Measurements from ENCODE around the gene WDR20. TPM values are rescaled to one million over a fixed set of nuclear protein-coding genes. Genes with fewer than 3 reads are reported as not detected.

The WDR20 gene
- total and polyA plus RNA-seq, 2 of the 4 experiments (the other 2 are of a cell fraction), result 20.3 to 27.4 TPM

DNA sequence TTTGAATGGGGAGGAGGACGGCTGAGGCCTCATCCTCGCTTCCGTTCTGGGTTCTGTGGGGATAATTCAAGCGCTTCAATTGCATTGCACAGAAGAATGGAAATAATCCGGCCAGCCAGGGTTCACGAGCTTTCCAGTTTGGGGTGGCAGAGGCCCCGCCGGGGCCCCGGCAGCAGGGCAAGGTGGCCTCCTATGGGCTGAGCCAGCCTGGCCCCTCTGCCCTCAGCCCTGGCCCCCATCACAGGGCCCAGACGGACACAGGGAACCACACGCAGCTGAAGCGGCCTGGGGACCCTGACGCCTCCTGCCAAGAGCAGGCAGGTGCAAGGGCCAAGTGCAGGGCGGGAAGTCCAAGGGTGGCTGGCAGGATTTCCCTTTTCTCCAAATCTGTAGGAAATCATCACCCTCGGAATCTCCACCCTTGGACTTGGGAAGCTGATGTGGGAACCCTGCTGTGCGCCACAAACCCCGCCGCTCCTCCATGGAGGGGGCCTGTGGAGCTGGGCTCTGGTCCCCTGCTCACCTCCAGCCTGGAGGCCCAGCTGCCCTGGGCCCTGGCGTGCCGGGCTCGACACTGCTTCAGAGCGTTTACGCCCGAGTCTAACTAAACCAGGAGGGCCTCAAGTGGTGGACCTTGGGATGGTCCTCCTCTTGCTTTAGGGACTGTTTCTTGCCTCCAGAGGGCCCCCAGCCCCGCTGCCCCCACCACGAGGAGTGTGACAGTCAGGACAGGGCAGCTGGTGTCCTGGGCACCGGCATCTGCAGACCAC is 86.8 kb downstream of the WDR20 start:
- Histone ChIP-seq H3K9ac (ENCODE audit: low read depth, low read length) (no peak overlapping the region), H2BK5ac (ENCODE audit: low read depth, low read length, poor library complexity, severe bottlenecking) (no peak overlapping the region), H3K4me1 (ENCODE audit: control insufficient read depth, insufficient read depth, low read length) (no peaks in the 10 kb centered on the region), H3K4me3 (ENCODE audit: insufficient read depth, low read depth, low read length) (no peak overlapping the region), H3K4ac (ENCODE audit: low read depth, low read length) (no peak overlapping the region), H4K91ac (ENCODE audit: insufficient read depth, low read depth, low read length) (no peak overlapping the region), H3K79me1 (ENCODE audit: low read depth in 1 of 2, low read length in 2 of 2) (peaks cover 0 to 8% of the 10 kb centered on the region in 2 experiments; a peak in 2 of 4 replicates), H3K56ac (ENCODE audit: extremely low read depth, insufficient read depth, low read length) (no peak overlapping the region), H3K9me3 (ENCODE audit: control insufficient read depth, insufficient read depth, low read length) (no peaks in the 10 kb centered on the region), H2AK5ac (ENCODE audit: low read depth, low read length) (no peak overlapping the region), H4K20me1 (ENCODE audit: insufficient read depth, low read length) (no peaks in the 10 kb centered on the region), H3K4me2 (ENCODE audit: low read depth, low read length) (no peak overlapping the region), H3K36me3 (ENCODE audit: control insufficient read depth, insufficient read depth, low read length) (peaks cover 9% of the 10 kb centered on the region), H2BK120ac (ENCODE audit: low read depth, low read length) (no peak overlapping the region), H2AFZ (replicated peaks; ENCODE audit: low read length, poor library complexity) (no peak overlapping the region), H4K8ac (ENCODE audit: low read depth in 2 of 2, low read length in 2 of 2) (no peak overlapping the region), H3K9me1 (ENCODE audit: insufficient read depth, low read length) (peaks cover 12% of the 10 kb centered on the region; the same call in 1 of the 2 replicates), H2AK9ac (replicated peaks; ENCODE audit: low read depth, low read length, poor library complexity) (peak overlapping the region; percentile 79), H2BK20ac (ENCODE audit: low read depth, low read length) (no peak overlapping the region), H3K23ac (ENCODE audit: low read depth, low read length) (no peak overlapping the region), H3K18ac (ENCODE audit: low read depth, low read length) (no peak overlapping the region), H4K5ac (ENCODE audit: low read depth, low read length) (no peak overlapping the region), H3K14ac (replicated peaks; ENCODE audit: low read depth, low read length) (no peak overlapping the region), H2BK15ac (ENCODE audit: low read depth, low read length) (no peak overlapping the region), H3K27me3 (ENCODE audit: control insufficient read depth, insufficient read depth, low read length) (no peaks in the 10 kb centered on the region), H3K27ac (ENCODE audit: insufficient read depth, low read length) (no peak overlapping the region)
- intact Hi-C loops (cut with micrococcal nuclease) (no loop called here), in situ Hi-C loops (cut with MboI; ENCODE audit: low sequenced_read_pairs) (no loop called here), dilution Hi-C loops (cut with HindIII; ENCODE audit: low sequenced_read_pairs, unreplicated experiment) (no loop called here)
- ChIA-PET CTCF (no interaction called here), POLR2A (ENCODE audit: unreplicated experiment) (no interaction called here)
- DNase-seq (no peak), ATAC-seq (ENCODE audit: low read depth) (no peak)
- no peak for TF ChIP-seq RCOR1 (IDR thresholded peaks at IDR 0.05; ENCODE audit: insufficient replicate concordance, low read length)
- TF ChIP-seq RAD21 (IDR thresholded peaks at IDR 0.05; ENCODE audit: low read length), result no peak
- TF ChIP-seq POLR2A (IDR thresholded peaks at IDR 0.05; ENCODE audit: low read depth, low read length), result no peak
- no peak for TF ChIP-seq MAFK (IDR thresholded peaks at IDR 0.05; ENCODE audit: low read depth, low read length)
- no peak for TF ChIP-seq SMC3 (IDR thresholded peaks at IDR 0.05; ENCODE audit: low read depth, low read length)
- TF ChIP-seq NFE2L2 (IDR thresholded peaks at IDR 0.05; ENCODE audit: low read depth, low read length), result no peak
- TF ChIP-seq, protein P1, sequence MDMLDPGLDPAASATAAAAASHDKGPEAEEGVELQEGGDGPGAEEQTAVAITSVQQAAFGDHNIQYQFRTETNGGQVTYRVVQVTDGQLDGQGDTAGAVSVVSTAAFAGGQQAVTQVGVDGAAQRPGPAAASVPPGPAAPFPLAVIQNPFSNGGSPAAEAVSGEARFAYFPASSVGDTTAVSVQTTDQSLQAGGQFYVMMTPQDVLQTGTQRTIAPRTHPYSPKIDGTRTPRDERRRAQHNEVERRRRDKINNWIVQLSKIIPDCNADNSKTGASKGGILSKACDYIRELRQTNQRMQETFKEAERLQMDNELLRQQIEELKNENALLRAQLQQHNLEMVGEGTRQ (IDR thresholded peaks at IDR 0.05; ENCODE audit: low read depth, low read length), result no peak
- no peak for TF ChIP-seq CEBPB (IDR thresholded peaks at IDR 0.05; ENCODE audit: low read depth, low read length)
- TF ChIP-seq BHLHE40 (IDR thresholded peaks at IDR 0.05; ENCODE audit: low read depth, low read length), result no peak
- TF ChIP-seq, protein P2, sequence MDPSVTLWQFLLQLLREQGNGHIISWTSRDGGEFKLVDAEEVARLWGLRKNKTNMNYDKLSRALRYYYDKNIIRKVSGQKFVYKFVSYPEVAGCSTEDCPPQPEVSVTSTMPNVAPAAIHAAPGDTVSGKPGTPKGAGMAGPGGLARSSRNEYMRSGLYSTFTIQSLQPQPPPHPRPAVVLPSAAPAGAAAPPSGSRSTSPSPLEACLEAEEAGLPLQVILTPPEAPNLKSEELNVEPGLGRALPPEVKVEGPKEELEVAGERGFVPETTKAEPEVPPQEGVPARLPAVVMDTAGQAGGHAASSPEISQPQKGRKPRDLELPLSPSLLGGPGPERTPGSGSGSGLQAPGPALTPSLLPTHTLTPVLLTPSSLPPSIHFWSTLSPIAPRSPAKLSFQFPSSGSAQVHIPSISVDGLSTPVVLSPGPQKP (IDR thresholded peaks at IDR 0.05; ENCODE audit: borderline replicate concordance, low read depth, low read length), result no peak
- no peak for TF ChIP-seq MXI1 (IDR thresholded peaks at IDR 0.05; ENCODE audit: borderline replicate concordance, low read depth, low read length)
- no peak for TF ChIP-seq CHD1 (IDR thresholded peaks at IDR 0.05; ENCODE audit: low read depth, low read length)
- no peak for TF ChIP-seq MAZ (IDR thresholded peaks at IDR 0.05; ENCODE audit: borderline replicate concordance, low read depth, low read length)
- no peak for TF ChIP-seq RFX5 (IDR thresholded peaks at IDR 0.05; ENCODE audit: low read depth, low read length)
- TF ChIP-seq FOS (IDR thresholded peaks at IDR 0.05; ENCODE audit: low read depth, low read length), result no peak
- TF ChIP-seq, protein P3, sequence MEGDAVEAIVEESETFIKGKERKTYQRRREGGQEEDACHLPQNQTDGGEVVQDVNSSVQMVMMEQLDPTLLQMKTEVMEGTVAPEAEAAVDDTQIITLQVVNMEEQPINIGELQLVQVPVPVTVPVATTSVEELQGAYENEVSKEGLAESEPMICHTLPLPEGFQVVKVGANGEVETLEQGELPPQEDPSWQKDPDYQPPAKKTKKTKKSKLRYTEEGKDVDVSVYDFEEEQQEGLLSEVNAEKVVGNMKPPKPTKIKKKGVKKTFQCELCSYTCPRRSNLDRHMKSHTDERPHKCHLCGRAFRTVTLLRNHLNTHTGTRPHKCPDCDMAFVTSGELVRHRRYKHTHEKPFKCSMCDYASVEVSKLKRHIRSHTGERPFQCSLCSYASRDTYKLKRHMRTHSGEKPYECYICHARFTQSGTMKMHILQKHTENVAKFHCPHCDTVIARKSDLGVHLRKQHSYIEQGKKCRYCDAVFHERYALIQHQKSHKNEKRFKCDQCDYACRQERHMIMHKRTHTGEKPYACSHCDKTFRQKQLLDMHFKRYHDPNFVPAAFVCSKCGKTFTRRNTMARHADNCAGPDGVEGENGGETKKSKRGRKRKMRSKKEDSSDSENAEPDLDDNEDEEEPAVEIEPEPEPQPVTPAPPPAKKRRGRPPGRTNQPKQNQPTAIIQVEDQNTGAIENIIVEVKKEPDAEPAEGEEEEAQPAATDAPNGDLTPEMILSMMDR (conservative IDR thresholded peaks at IDR 0.05; ENCODE audit: low read depth, low read length), result no peak
- WGBS, 2 experiments (ENCODE audit: extremely low coverage in 2 of 2, insufficient read length in 1 of 2), result 80% methylated on average over 14 of the region's 27 CpGs; no CpG with 5 or more reads in 1 of the 2 experiments
- no TSS peak for BruUV-seq (replicated peaks)
